Endothelial cell of umbilical vein (primary cell): Measurements from ENCODE around the gene SIRT2. TPM values are rescaled to one million over a fixed set of nuclear protein-coding genes. Genes with fewer than 3 reads are reported as not detected.

Experiments
- BruUV-seq: library from RNA; stranded (reverse); fragments of 400-500 nt; replicated peaks from 2 replicates; lab custom pipeline; 2021; lab: Mats Ljungman, UMichigan
- CTCF ChIA-PET: fragments of 300-600, 350-600 bp; sonication (Branson Sonifier 250); formaldehyde crosslinking; loops from one replicate; lab custom pipeline; 2021; ENCODE audit warnings: antibody characterized with exemption, inconsistent platforms; lab: Charles Lee
- POLR2A ChIA-PET: fragments of 300-600, 350-600 bp; sonication (Branson Sonifier 250); formaldehyde crosslinking; loops from one replicate; lab custom pipeline; 2021; ENCODE audit warnings: antibody characterized with exemption, inconsistent platforms; lab: Charles Lee
- DNase-seq: peaks from one replicate; pipeline ENCODE4 v3.0.0-alpha.2; 2011; ENCODE audit warnings: low read depth, low spot score
- FAIRE-seq: peaks from 2 replicates; lab custom pipeline; 2011; peaks lifted over from hg19 to GRCh38; lab: Jason Lieb, UNC
- H2AFZ ChIP-seq: 2 replicates; pipeline ENCODE4 v1.6.0; 2012; ENCODE audit warnings: low read depth, low read length, control low read depth, inconsistent platforms
- H3K27ac ChIP-seq: 2 replicates; pipeline ENCODE4 v1.5.1; 2011; ENCODE audit warnings: low read depth, mild to moderate bottlenecking, control low read depth, low read length, moderate library complexity; ENCODE audit not compliant: insufficient read depth
- H3K27me3 ChIP-seq, 2 experiments: 2 replicates each; pipeline versions ENCODE4 v1.6.0 to v1.6.1; 2011; ENCODE audit warnings: low read length in 2 of 2, mixed read lengths in 1 of 2; ENCODE audit not compliant: control insufficient read depth in 2 of 2, insufficient read depth in 2 of 2
- H3K36me3 ChIP-seq, 2 experiments: 2 replicates in 1 of 2; 3 replicates in 1 of 2; pipeline ENCODE4 v1.5.1; 2011; ENCODE audit warnings: low read length in 2 of 2, mild to moderate bottlenecking in 1 of 2, moderate library complexity in 1 of 2; ENCODE audit not compliant: control insufficient read depth in 2 of 2, insufficient read depth in 2 of 2; ENCODE audit errors: extremely low read depth in 1 of 2
- H3K4me1 ChIP-seq: 3 replicates; pipeline ENCODE4 v1.5.1; 2011; ENCODE audit warnings: mild to moderate bottlenecking, low read length; ENCODE audit not compliant: control insufficient read depth, insufficient read depth; ENCODE audit errors: extremely low read depth
- H3K4me2 ChIP-seq: 2 replicates; pipeline ENCODE4 v1.6.1; 2011; ENCODE audit warnings: low read length, control low read depth, mixed read lengths; ENCODE audit not compliant: insufficient read depth
- H3K4me3 ChIP-seq, 3 experiments: fragments of 200-600 bp in 1 of 3; sonication (generic), shearing (Covaris generic) in 1 of 3; replicated peaks in 1 of 3; 2 replicates each; pipeline ENCODE4 v1.5.1; 2011 to 2016; ENCODE audit warnings: control low read depth in 3 of 3, low read length in 3 of 3, mild to moderate bottlenecking in 2 of 3, inconsistent platforms in 1 of 3, low read depth in 1 of 3, moderate library complexity in 1 of 3; ENCODE audit not compliant: insufficient read depth in 1 of 3
- H3K79me2 ChIP-seq: 2 replicates; pipeline ENCODE4 v1.6.0; 2012; ENCODE audit warnings: low read length, inconsistent platforms; ENCODE audit not compliant: control insufficient read depth, insufficient read depth
- H3K9ac ChIP-seq: replicated peaks from 2 replicates; pipeline ENCODE3; 2011; ENCODE audit warnings: low read length, control low read depth; ENCODE audit not compliant: insufficient read depth; ENCODE audit errors: extremely low read depth
- H3K9me1 ChIP-seq: replicated peaks from 3 replicates; pipeline ENCODE4 v1.6.0; 2011; ENCODE audit warnings: mild to moderate bottlenecking, low read length; ENCODE audit not compliant: control insufficient read depth, insufficient read depth; ENCODE audit errors: extremely low read depth
- H3K9me3 ChIP-seq: replicated peaks from 2 replicates; pipeline ENCODE4 v1.5.1; 2012; ENCODE audit warnings: low read length, inconsistent platforms; ENCODE audit not compliant: control insufficient read depth, insufficient read depth
- H4K20me1 ChIP-seq: replicated peaks from 2 replicates; pipeline ENCODE3; 2011; ENCODE audit warnings: mild to moderate bottlenecking, low read length; ENCODE audit not compliant: control insufficient read depth, insufficient read depth; ENCODE audit errors: extremely low read depth
- EZH2 ChIP-seq: IDR thresholded peaks from 2 replicates; pipeline ENCODE4 v1.6.1; 2012; ENCODE audit warnings: borderline replicate concordance, low read depth, mild to moderate bottlenecking, moderate library complexity, low read length, inconsistent platforms; ENCODE audit not compliant: severe bottlenecking
- FOS ChIP-seq: IDR thresholded peaks from 2 replicates; pipeline ENCODE4 v1.6.1; 2011; ENCODE audit warnings: mild to moderate bottlenecking, low read length, moderate library complexity, borderline replicate concordance; ENCODE audit not compliant: insufficient read depth
- GATA2 ChIP-seq: IDR thresholded peaks from 2 replicates; pipeline ENCODE4 v1.7.0; 2011; ENCODE audit warnings: low read depth, mild to moderate bottlenecking, moderate library complexity, mixed read lengths, low read length; ENCODE audit not compliant: insufficient read length, insufficient read depth
- JUN ChIP-seq: IDR thresholded peaks from 2 replicates; pipeline ENCODE4 v1.6.1; 2011; ENCODE audit warnings: borderline replicate concordance, low read depth; ENCODE audit not compliant: insufficient read length, insufficient read depth
- MYC ChIP-seq: IDR thresholded peaks from one replicate; pipeline ENCODE4 v1.6.1; 2011; ENCODE audit warnings: mild to moderate bottlenecking, low read depth, low read length
- POLR2A ChIP-seq: IDR thresholded peaks from 2 replicates; pipeline ENCODE4 v1.6.1; 2012; ENCODE audit warnings: low read depth, mild to moderate bottlenecking, control low read depth, low read length
- dilution Hi-C: fragments of 300-500 bp; cut with MboI; formaldehyde crosslinking; loops from one replicate; pipeline ENCODE4 v1.15.0; 2019; ENCODE audit warnings: low sequenced_read_pairs; ENCODE audit not compliant: extremely low pct_ligation_motif_present
- intact Hi-C: fragments of 100-400 bp; cut with micrococcal nuclease; formaldehyde crosslinking; loops from one replicate; pipeline ENCODE4 v1.10.0; 2022
- polyA plus RNA-seq, 4 experiments: library from polyadenylated mRNA; depleted of rRNA in 3 of 4; stranded (reverse) in 3 of 4; unstranded in 1 of 4; fragments of >200 nt; gene quantifications; 2 replicates each; pipeline versions ENCODE4 v1.2.1 to v1.2.3, GENCODE V29; 2011 to 2012; ENCODE audit warnings: missing spikeins in 1 of 4
- total RNA-seq: library from RNA; stranded (reverse); gene quantifications from 2 replicates; pipeline ENCODE4 v1.2.3, GENCODE V29; 2021
- TF ChIP-seq, protein P1 (sequence below): IDR thresholded peaks from 2 replicates; pipeline ENCODE4 v1.6.1; 2011; ENCODE audit not compliant: insufficient read depth, insufficient read length

SIRT2 gene
- total and polyA plus RNA-seq, 2 donors (not counting 3 experiments of a cell fraction or from before 2014, with no cell fraction given), result 47.6 to 72.5 TPM

GRCh38 chr19:38838986-38839761 lies 60.2 kb downstream of the SIRT2 start:
- Histone ChIP-seq H3K9ac (no peak overlapping the region), H3K9me1 (no peaks in the 10 kb centered on the region), H3K27ac (no peak overlapping the region), H4K20me1 (no peaks in the 10 kb centered on the region), H3K79me2 (peaks cover 29% of the 10 kb centered on the region), H3K9me3 (no peaks in the 10 kb centered on the region), H3K36me3 (peaks cover 53 to 74% of the 10 kb centered on the region in 2 experiments), H3K4me1 (no peaks in the 10 kb centered on the region), H3K4me3 (no peak overlapping the region), H2AFZ (no peak overlapping the region), H3K4me2 (no peak overlapping the region), H3K27me3 (no peaks in the 10 kb centered on the region)
- ChIA-PET POLR2A (no interaction called here), CTCF (interaction anchor here (0.8 kb wide), 1 partner anchor 70 kb away, joined by 3 read pairs; no protein-coding TSS in a partner anchor)
- dilution Hi-C loops (no loop called here), intact Hi-C loops (no loop called here)
- FAIRE-seq (no peak), DNase-seq (no peak)
- BruUV-seq, result no TSS peak
- TF ChIP-seq FOS (no peak), GATA2 (no peak), MYC (no peak), POLR2A (no peak), EZH2 (no peak), JUN (no peak)
- TF ChIP-seq, protein P1, sequence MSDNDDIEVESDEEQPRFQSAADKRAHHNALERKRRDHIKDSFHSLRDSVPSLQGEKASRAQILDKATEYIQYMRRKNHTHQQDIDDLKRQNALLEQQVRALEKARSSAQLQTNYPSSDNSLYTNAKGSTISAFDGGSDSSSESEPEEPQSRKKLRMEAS, result no peak
